ENCODE data around the gene HNRNPA2B1.
"Not testable (repeated sequence)": the region's sequence is repeated elsewhere in the genome, so short reads cannot be mapped to it uniquely, and the experiment has no call there.

Gene HNRNPA2B1

DNA sequence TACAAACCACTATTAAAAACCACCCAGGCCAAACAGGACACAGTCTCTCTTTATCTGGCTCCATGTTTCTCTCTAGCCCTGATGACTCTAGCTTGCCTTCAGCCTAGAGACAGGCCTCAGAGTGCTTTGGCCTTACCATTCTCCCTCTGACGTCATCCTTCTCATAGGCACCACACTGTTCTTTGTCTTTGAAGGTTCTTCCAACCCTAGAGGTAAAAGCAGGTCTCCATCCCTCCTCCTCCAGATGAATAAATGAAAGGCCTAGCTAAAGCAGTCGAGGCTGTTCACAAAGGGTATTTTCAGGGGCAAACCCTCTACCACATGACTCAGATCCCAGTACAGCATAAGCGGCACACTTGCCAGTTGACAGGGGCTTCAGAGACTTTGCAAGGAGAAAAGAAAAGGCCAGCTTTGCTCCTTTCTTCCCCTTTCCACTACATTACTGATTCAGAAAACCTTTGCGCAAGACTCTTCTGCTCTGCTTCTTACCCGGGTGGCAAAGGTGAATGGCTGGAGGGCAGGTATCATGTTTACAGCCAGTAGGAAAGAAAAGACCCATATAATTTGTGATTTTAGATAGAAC is 33.8 kb downstream of the HNRNPA2B1 start:
- Histone ChIP-seq H3K4me3 (replicated peaks; ENCODE audit: low read depth, low read length) (no peak overlapping the region), H3K36me3 (ENCODE audit: control insufficient read depth, insufficient read depth, low read length) (no peaks in the 10 kb centered on the region), H3K27me3 (replicated peaks; ENCODE audit: control insufficient read depth, insufficient read depth, low read length) (no peaks in the 10 kb centered on the region)
- no peak for TF ChIP-seq CTCF (IDR thresholded peaks at IDR 0.05; ENCODE audit: insufficient read depth, low read length, poor library complexity, severe bottlenecking)
- DNase-seq (ENCODE audit: extremely low read depth, insufficient read length), result no peak

- TF ChIP-seq CTCF (IDR thresholded peaks at IDR 0.05; ENCODE audit: insufficient read depth, low read length, poor library complexity, severe bottlenecking), result no peak
- H3K27me3 ChIP-seq (replicated peaks; ENCODE audit: control insufficient read depth, insufficient read depth, low read length), result no peaks in the 10 kb centered on the region
- no peaks in the 10 kb centered on the region for H3K36me3 ChIP-seq (ENCODE audit: control insufficient read depth, insufficient read depth, low read length)
- H3K4me3 ChIP-seq (replicated peaks; ENCODE audit: low read depth, low read length), result no peak overlapping the region
- DNase-seq (ENCODE audit: extremely low read depth, insufficient read length), result no peak
Observed at GRCh38 chr7:26165950-26166683, 34.4 kb downstream of the HNRNPA2B1 start.

- H3K4me3 ChIP-seq (replicated peaks; ENCODE audit: low read depth, low read length); DNase-seq (ENCODE audit: extremely low read depth, insufficient read length): not testable (repeated sequence)
Observed at GRCh38 chr7:26163804-26164203, 36.7 kb downstream of the HNRNPA2B1 start.

DNA sequence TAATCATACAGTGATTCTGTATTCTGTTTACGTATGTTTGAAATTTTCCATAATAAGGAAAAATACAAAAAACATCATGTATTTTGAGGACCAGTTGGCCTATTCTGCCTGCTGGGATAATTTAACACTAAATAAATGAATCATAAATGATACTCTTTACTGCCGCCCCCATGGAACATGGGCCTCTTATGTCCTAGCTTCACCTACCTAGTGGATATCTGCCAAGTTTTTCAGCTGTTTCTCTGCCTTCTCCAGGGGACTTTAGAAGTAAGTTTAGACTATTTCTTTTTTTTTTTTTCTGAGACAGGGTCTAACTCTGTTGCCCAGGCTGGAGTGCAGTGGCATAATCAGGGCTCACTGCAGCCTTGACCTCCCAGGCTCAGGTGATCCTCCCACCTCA is 38.1 kb downstream of the HNRNPA2B1 start:
- Histone ChIP-seq H3K4me3 (replicated peaks; ENCODE audit: low read depth, low read length) (no peak overlapping the region), H3K27me3 (replicated peaks; ENCODE audit: control insufficient read depth, insufficient read depth, low read length) (no peaks in the 10 kb centered on the region), H3K36me3 (ENCODE audit: control insufficient read depth, insufficient read depth, low read length) (no peaks in the 10 kb centered on the region)
- no peak for TF ChIP-seq CTCF (IDR thresholded peaks at IDR 0.05; ENCODE audit: insufficient read depth, low read length, poor library complexity, severe bottlenecking)
- DNase-seq (ENCODE audit: extremely low read depth, insufficient read length), result no peak

More at GRCh38 chr7:26163804-26164203, 36.7 kb downstream of the HNRNPA2B1 start:
- H3K27me3 ChIP-seq (replicated peaks; ENCODE audit: control insufficient read depth, insufficient read depth, low read length); H3K36me3 ChIP-seq (ENCODE audit: control insufficient read depth, insufficient read depth, low read length): not testable (repeated sequence)

DNA sequence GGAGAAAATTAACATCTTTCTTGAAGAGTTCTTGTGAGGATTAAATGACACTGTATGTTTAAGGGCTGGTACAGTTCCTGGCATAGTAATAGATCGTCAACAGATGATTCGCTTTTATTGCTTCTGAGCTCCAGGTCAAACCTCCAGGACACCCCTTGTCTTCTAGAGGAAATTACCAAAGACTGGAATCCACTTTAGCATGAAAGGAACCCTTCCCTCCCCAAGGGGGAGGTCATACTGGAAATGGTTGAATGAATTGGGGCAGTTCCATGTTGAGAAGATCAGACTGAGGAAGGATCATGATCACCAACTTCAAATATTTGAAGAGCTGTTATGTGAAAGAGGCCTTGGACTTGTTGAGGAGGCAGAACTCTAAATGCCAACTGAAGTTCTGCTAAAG is 39.6 kb downstream of the HNRNPA2B1 start:
- no peak for TF ChIP-seq CTCF (IDR thresholded peaks at IDR 0.05; ENCODE audit: insufficient read depth, low read length, poor library complexity, severe bottlenecking)

GRCh38 chr7:26159243-26159642 is 41.3 kb downstream of the HNRNPA2B1 start:
- TF ChIP-seq CTCF (IDR thresholded peaks at IDR 0.05; ENCODE audit: insufficient read depth, low read length, poor library complexity, severe bottlenecking), result no peak
- H3K27me3 ChIP-seq (replicated peaks; ENCODE audit: control insufficient read depth, insufficient read depth, low read length), result no peaks in the 10 kb centered on the region
- no peaks in the 10 kb centered on the region for H3K36me3 ChIP-seq (ENCODE audit: control insufficient read depth, insufficient read depth, low read length)
- H3K4me3 ChIP-seq (replicated peaks; ENCODE audit: low read depth, low read length), result no peak overlapping the region
- DNase-seq (ENCODE audit: extremely low read depth, insufficient read length), result no peak

More for the DNA sequence above, 39.6 kb downstream of the HNRNPA2B1 start:
- Histone ChIP-seq H3K36me3 (ENCODE audit: control insufficient read depth, insufficient read depth, low read length) (no peaks in the 10 kb centered on the region), H3K27me3 (replicated peaks; ENCODE audit: control insufficient read depth, insufficient read depth, low read length) (no peaks in the 10 kb centered on the region), H3K4me3 (replicated peaks; ENCODE audit: low read depth, low read length) (no peak overlapping the region)
- no peak for DNase-seq (ENCODE audit: extremely low read depth, insufficient read length)

All from GM06990 (cell line).